A673 (cell line): ENCODE data around the gene EVPL.

ENCODE experiments used
- EZH2 ChIP-seq: fragments of 200-600 bp; sonication (generic); IDR thresholded peaks from 2 replicates; pipeline ENCODE4 v1.6.1; 2017; ENCODE audit warnings: borderline replicate concordance, low read depth, mild to moderate bottlenecking, mixed read lengths, antibody characterized with exemption, low read length; ENCODE audit not compliant: poor library complexity, severe bottlenecking
- TF ChIP-seq, protein P1 (sequence below): fragments of 300-800, 200-600 bp; sonication (generic); conservative IDR thresholded peaks from 2 replicates; pipeline ENCODE4 v1.5.1; 2017; ENCODE audit warnings: low read depth, mild to moderate bottlenecking, antibody characterized with exemption, low read length, moderate library complexity, mixed read lengths

GRCh38 chr17:76002100-76002499 is 25.0 kb downstream of the EVPL start:
- TF ChIP-seq EZH2 = no peak
- TF ChIP-seq, protein P1, sequence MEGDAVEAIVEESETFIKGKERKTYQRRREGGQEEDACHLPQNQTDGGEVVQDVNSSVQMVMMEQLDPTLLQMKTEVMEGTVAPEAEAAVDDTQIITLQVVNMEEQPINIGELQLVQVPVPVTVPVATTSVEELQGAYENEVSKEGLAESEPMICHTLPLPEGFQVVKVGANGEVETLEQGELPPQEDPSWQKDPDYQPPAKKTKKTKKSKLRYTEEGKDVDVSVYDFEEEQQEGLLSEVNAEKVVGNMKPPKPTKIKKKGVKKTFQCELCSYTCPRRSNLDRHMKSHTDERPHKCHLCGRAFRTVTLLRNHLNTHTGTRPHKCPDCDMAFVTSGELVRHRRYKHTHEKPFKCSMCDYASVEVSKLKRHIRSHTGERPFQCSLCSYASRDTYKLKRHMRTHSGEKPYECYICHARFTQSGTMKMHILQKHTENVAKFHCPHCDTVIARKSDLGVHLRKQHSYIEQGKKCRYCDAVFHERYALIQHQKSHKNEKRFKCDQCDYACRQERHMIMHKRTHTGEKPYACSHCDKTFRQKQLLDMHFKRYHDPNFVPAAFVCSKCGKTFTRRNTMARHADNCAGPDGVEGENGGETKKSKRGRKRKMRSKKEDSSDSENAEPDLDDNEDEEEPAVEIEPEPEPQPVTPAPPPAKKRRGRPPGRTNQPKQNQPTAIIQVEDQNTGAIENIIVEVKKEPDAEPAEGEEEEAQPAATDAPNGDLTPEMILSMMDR = no peak
